Measurements from ENCODE around the gene TRRAP.

- no peak for TF ChIP-seq CTCF (IDR thresholded peaks at IDR 0.05; ENCODE audit: low read length)
- no peak for TF ChIP-seq EZH2 (optimal IDR thresholded peaks at IDR 0.05; ENCODE audit: low read depth, low read length)
- TF ChIP-seq EZH2phosphoT487 (IDR thresholded peaks at IDR 0.05; ENCODE audit: low read length) = no peak
Measured at GRCh38 chr7:98985945-98986344, 107.6 kb downstream of the TRRAP start.

Measured in MM.1S (cell line).